Measurements from ENCODE around the gene ZC3H18.

Gene ZC3H18

DNA sequence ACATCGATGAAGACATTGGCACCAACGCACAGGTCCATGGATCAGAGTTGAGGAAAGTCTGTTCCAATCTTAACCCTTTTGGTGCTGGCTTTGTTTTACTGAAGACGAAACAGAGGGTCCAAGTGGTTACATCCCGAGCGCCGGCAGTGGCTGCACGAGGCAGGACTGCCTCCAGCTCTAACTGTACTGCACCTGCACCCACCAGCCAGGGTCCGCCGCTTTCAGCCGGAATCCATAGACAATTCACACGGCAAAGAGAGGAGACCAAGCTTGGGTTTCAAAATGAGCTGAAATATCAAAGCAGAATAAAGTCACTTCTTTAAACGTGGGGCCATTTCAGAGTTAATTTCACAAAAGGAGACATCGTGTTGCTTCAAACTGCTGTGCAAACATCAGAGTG, 21.2 kb upstream of the ZC3H18 start:
- DNase-seq (ENCODE audit: low read depth in 2 of 3, low spot score in 2 of 3): no peak

DNA sequence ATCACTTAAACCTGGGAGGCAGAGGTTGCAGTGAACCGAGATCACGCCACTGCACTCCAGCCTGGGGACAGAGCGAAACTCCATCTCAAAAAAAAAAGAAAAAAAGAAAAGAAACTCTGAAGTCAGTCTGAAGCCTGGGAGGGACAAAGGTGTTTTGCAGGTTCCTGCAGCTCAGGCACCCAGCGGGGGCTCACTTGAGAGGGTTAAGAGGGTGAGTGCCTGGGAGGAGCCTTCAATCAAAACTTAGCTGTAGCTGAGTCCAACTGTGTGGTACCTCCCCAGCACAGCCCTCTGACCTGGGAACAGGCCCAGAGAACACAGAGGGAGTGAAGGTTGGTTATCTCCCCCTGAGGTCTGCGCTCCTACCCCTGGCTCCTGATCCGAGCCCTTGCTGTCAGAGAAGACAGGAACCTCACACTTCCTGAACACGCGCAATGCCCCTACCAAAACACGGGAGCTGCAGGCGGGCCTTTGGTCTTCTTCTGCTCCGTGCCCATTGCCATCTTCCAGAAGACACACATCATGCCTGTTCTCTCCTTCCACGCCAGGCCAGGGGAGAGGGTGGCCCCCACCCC, 20.4 kb upstream of the ZC3H18 start:
- no peak for DNase-seq (ENCODE audit: low read depth in 2 of 3, low spot score in 2 of 3)

DNA sequence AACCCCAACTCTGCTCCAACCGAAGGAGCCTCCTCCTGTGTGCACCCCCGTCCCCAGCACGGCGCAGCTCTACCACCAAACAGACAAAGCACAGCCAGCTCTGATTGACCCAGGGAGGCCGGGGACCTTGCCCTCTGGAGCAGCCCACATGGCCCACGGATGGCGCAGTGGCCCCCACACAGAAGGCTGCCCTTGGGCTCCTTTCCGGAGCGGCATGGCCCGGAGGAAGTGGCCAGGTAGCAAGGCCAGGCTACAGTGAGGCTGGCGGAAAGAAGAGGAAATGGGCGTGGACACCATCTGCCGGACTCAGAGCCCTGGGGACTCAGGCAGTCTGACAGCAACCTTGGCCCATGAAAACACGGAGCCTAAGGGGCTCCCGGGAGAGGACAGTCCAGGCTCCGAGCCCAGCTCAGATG, 19.9 kb upstream of the ZC3H18 start:
- DNase-seq (ENCODE audit: low read depth in 2 of 3, low spot score in 2 of 3): no peak

DNA sequence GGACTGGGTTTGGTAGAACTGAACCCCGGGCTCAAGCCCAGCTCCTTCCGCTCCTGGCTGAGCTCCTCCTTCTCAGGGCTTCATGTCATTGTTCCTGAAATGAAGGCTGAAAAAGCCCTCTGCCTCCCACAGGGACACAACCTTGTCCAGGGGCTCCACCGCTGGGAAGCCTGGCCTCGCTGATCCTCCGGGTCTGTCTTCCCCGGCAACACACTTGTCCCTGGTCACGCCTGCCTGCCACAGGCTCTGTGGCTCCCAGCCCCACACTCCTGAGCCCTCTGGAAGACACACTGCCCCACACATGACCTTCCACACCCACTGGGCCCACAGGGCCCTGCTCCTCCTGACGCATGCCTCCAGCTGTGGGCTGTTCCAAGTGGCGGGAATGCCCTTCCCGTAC, 18.0 kb upstream of the ZC3H18 start:
- DNase-seq (ENCODE audit: low read depth in 2 of 3, low spot score in 2 of 3): no peak

DNA sequence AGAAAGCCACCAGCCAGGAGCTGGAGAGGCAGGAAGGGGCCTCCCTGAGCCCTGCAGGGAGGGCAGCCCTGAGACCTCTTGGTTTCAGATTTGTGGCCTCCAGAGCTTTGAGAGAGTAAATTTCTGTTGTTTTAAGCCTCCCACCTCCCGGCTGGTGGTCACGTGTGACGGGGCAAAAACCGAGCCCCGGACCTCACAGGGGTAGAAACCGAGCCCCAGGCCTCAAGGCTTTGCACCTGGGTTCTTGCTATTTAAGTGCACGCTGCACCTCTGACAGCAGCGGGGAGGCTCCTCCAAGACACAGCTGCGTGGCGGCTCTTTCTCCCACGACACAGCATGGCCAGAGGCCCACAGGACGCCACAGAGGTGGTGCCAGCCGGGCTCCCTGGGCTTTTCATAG, 17.4 kb upstream of the ZC3H18 start:
- no peak for DNase-seq (ENCODE audit: low read depth in 2 of 3, low spot score in 2 of 3)

DNA sequence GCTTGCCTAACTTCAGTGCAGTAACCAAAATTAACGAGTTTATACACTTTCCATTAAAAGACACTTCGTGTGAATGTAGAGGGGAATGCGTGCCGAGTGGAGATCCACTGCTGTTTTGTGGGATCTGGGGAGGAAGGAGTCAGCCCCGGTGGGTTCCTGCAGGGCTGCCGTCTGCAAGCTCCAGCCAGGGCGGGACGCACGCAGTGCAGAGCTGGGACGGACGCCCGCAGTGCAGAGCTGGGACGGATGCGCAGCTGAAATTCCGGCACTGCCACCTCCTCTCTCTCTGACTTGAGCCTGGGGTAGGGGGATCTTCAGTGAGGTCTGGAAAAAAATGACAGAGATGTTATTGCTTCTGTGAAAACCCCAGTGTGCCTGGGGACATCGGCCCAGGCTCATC, 16.5 kb upstream of the ZC3H18 start:
- DNase-seq (ENCODE audit: low read depth in 2 of 3, low spot score in 2 of 3): no peak

DNA sequence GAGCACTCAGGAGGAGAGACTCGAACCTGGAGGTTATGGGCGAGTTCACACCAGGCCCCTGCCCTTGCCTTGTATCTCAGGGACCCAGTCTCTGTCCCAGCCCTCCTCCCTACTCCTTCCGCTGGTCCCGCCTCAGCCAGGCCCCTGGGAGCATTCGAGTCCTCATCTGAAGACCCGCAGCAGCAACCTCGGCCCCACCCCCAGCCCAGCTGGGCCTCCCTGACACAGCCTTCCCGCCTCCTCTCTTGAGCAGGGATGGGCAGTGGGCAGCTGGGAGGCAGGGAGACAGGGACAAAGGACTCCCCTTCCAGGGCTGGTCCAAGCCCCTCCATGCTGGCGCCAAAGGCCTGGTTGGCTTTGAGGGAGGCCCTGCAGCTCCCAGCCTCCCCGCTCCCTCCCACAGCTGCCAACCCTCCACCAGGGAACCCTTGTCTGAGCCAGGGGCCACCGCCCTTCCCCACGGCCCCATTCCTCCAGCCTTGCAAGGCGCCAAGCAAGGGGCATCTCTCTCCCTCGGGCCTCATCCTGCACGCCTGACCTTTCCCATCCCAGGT, 15.4 kb upstream of the ZC3H18 start:
- DNase-seq (ENCODE audit: low read depth in 2 of 3, low spot score in 2 of 3): no peak

DNA sequence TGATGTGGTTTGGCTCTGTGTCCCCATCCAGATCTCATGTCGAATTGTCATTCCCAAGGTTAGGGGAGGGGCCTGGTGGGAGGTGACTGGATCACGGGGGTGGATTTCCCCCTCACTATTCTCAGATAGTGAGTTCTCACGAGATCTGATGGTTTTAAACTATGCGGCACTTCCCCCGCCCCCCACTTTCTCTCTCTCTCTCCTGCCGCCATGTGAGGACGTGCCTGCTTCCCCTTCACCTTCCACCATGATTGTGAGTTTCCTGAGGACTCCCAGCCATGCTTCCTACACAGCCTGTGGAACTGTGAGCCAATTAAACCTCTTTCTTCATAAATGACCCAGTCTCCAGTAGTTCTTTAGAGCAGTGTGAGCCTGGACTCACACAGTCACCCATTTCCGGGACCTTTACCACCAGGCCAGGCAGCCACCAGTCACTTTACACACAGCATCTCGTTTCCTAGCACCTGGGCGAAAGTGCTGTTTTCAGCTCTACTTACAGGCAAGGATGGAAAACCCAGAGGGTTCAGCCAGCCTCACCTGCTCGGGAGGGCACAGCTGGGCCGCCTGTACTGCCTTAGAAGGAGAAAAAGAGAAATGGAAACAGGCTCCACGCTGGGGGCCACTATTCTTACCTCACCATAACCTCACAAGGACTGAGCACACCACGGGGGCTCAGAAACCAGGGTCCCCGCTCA, 13.8 kb upstream of the ZC3H18 start:
- DNase-seq (ENCODE audit: low read depth in 2 of 3, low spot score in 2 of 3): no peak

DNA sequence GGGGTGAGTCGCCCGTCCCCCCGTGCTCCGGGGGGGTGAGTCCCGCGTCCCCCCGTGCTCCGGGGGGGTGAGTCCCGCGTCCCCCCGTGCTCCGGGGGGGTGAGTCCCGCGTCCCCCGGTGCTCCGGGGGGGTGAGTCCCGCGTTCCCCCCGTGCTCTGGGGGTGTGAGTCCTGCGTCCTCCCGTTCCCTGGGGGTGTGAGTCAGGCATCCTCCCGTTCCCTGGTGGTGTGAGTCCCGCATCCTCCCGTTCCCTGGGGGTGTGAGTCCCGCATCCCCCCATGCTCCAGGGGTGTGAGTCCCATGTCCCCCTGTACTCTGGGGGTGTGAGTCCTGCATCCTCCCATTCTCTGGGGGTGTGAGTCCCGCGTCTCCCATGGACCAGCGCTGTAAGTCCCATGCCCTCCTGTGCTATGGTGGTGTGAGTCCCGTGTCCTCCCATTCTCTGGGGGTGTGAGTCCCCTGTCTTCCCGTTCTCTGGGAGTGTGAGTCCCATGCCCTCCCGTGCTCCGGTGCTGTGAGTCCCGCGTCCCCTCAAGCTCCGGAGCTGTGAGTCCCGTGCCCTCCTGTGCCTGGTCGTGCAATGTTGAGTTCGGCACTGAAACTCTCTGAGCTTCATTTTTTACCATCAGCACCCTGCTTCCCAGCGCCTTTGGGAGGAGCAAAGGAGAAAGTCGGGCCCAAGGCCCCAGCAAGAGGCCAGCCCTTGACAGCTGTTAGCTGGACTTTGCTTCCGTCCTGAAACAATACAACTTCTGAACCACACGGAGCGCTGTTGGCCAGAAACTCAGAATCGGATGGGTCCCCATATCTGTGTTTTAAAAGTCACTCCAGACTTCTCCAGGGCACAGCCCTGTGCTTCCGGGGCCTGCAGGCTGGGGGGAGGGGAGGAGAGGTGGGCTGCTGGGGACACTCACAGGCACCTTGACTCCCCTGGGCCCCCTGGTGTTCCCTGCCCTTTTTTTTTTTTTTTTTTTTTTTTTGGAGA, 11.5 kb upstream of the ZC3H18 start:
- DNase-seq (ENCODE audit: low read depth in 2 of 3, low spot score in 2 of 3): no peak

DNA sequence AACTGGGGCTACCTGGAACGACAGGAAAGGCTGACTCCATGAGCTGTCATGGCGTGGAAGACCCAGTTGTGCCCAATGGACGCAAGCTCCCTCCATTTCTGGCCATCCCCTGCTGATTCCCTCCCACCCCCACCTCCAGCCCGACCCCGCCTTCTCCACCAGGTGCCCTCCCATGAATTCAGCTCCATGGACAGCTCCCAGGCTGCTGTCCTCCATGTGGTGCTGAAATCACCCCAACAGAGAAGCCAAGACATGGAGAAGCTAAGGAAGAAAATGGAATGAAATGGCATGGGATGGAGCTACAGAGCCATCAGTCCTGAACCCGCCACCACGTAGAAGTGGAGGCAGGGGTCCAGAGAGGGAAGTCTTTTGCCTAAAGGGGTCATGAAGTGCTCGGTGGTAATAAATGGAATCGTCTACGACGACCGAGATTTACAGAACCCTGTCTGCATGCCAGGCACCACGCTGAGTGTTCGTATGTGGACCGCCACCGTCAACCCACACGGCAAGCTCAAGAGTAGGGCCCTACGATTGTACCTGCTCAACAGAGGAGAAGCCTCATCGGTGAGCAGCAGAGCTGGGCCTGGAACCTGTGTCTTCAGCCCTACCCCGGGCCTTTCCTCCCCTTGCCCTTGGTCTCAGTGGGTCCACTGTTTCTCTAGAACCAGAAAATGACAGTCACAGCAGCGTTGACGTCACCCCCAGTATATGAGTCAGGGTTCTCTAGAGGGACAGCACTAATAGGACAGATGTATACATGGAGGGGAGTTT, 9.3 kb upstream of the ZC3H18 start:
- DNase-seq (ENCODE audit: low read depth in 2 of 3, low spot score in 2 of 3): no peak

DNA sequence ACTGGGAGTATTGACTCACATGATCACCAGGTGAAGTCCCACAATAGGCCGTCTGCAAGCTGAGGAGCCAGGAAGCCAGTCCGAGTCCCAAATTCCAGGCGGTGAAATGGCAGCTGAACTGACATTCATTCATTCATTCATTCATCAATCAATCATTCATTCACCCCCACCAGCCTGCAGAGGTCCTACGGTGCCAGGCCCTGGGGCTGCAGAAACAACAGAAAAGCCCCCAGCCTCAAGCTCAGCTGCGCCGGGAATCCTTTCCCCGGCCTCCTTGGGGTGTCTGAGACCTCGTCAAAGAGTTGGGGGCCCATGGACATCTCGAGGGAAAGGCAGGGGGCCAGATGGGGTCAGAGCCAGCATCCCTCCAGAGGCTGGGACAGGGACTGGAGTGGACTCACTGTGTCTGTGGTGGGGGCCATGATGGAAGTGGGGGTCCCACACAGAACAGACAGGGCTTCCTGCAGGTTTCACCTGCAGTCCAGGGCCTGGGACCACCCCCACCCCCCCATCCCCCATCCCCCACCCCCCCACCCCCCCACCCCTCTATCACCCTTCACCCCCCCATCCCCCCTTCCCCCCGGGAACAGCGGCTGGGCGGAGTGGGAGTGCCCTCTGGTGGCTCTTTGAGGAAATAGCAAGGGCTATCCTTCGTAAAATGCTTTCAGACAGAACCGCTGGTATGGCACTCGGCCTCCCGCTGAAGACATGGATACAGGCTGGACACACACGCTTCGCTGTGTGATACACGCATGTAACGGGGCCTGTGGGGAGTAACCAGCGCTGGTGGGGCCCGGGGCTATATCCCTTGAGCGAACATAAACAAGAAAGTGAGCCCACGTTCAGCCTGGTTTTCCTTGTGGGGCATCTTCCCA, 8.5 kb upstream of the ZC3H18 start:
- no peak for DNase-seq (ENCODE audit: low read depth in 2 of 3, low spot score in 2 of 3)

DNA sequence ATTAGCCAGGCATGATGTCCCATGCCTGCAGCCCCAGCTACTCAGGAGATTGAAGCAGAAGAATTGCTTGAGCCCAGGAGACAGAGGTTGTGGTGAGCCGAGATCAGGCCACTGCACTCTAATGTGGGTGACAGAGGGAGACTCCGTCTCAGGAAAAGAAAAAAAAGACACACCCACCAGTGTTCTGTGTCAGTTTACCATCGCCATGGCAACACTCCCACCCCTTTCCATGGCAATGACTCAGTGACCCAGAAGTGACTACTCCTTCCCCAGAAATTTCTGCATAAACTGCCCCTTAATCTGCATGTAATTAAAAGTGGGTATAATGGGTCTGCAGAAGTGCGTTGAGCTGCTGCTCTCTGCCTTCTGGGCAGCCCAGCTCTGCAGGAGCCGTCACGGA, 4.0 kb upstream of the ZC3H18 start:
- DNase-seq (ENCODE audit: low read depth in 2 of 3, low spot score in 2 of 3): peak; percentile 51 to 59 (median 54)

DNA sequence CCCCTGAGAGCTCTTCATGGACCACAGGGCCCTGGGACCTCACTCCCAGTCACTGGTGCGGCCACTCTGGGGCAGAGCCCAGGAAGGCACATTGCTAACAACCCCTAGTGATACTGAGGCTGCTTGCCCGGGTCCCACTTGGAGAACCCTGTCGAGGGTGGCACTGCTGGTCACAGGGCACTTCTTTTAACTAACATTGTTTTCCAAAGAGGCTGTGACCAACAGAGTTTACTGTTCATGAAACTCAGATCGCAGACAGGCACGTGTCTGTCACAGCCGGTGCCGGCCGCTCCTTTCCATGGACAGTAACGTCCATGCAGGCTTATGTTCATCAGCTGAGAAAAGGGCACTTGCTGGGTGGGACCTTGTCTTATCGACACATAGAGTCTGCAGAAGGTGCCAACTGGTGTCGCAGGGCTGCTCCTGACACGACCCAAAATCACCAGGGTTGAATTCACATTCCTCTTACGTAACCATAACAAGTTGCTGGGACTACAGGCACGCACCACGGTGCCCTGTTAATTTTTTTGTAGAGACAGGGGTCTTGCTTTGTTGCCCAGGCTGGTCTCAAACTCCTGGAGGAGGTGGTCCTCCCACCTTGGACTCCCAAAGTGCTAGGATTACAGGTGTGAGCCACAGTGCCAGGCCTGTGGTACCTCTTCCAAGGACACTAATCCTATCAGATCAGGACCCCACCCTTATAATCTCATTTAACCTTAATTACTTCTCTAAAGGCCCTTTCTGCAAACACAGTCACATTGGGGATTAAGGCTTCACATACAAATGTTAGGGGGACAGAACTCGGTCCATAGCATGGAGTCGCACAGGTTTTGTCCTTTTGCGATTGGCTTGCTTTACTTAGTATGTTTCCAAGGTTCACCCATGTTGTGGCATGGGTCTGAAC, 1.2 kb upstream of the ZC3H18 start:
- no peak for DNase-seq (ENCODE audit: low read depth in 2 of 3, low spot score in 2 of 3)

DNA sequence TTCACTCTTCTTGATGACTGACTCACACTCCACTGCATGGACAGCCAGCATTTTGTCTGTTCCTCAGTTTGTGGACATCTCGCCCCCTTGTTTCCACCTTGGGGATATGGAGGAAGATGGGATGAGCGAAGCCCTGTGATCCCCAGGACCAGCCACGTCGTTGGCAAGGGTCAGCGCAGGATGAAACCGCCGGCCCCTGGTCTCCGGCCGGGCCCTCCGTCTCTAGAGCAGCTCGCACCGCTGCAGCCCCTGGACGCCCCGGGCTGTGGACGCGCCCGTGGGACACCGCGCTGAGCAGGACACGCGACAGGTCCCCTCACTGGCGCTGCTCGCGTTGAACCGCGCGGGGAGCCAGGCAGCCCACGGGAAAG, 604 bp upstream of the ZC3H18 start:
- no peak for DNase-seq (ENCODE audit: low read depth in 2 of 3, low spot score in 2 of 3)

DNA sequence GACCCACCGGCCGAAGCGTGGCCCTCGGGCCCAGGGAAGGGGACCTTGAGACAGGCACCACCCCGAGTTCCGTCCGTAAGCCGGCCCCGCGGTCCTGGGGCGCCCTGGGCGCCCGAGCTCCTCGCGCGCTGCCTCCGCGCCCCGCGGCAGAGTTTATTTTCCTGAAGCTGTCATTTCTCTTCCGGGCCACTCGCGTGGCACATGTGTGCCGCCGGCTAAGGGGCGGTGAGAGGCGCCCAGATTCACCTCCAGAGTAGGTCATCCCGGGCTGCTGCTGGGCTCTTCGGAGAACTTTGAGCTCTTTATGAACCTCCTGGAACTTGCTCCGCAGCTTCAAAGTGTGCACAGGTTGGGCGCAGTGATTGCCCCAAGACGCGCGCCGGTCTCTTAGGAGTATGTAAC, 489 bp downstream of the ZC3H18 start:
- DNase-seq (ENCODE audit: low read depth in 2 of 3, low spot score in 2 of 3): no peak

DNA sequence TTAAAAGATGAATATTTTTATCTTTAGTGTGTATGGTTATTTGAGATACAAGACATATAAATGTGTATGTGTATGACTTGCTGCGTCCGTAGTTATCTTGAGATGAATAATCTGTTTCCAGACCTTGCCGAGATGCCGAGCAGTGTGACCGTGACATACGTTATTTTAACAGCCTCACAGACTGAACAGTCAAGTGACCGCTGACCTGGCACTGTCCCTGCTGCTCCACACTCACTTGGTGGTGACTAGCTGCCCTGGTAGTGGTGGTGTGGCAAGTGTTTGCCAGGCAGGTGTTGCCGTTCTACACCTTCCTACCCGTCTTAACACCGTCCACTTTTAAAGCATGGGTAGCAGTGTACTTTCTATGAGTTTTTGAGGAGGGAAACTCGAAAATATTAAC, 5.0 kb downstream of the ZC3H18 start:
- no peak for DNase-seq (ENCODE audit: low read depth in 2 of 3, low spot score in 2 of 3)

DNA sequence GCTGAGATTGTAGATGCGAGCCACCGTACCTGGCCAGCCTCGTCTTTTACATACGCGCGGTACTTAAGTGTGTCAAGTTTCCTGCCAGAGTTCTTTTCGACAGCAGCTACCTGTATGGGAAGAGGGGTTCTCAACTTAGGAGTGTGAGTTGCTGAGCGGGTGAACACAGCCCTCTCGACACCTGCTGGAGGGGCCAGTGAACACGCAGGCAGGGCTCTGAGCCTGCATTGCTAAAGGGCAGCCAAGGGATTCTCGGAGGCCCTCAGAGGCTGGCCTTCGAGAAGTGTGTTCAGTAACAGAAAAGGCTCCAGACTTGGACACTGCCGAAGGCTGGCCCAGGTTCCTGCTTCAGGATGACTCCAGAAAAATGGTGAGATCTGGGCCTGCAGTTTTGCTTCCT, 6.1 kb downstream of the ZC3H18 start:
- DNase-seq (ENCODE audit: low read depth in 2 of 3, low spot score in 2 of 3): no peak

DNA sequence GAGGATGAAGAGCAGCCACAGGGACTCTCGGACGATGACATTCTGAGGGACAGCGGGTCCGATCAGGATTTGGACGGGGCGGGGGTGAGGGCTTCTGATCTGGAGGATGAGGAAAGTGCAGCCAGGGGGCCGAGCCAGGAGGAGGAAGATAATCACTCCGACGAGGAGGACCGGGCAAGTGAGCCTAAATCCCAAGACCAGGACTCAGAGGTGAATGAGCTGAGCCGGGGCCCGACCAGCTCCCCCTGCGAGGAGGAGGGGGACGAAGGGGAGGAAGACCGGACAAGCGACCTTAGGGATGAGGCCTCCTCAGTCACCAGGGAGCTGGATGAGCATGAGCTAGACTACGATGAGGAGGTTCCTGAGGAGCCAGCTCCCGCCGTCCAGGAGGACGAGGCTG, 7.0 kb downstream of the ZC3H18 start:
- no peak for DNase-seq (ENCODE audit: low read depth in 2 of 3, low spot score in 2 of 3)
